Stimulated activated CD8-positive, alpha-beta memory T cell treated with anti-CD3 and anti-CD28 coated beads, Interleukin-7, amount 100 ng/mL, for 1 hour (primary cell): ENCODE data around the gene TNS3.

ENCODE experiments used
- DNase-seq, 2 donors: peaks; one replicate each; pipeline ENCODE4 v3.0.0-alpha.2; 2020; ENCODE audit warnings: low read depth in 2 of 2

The TNS3 gene

DNA sequence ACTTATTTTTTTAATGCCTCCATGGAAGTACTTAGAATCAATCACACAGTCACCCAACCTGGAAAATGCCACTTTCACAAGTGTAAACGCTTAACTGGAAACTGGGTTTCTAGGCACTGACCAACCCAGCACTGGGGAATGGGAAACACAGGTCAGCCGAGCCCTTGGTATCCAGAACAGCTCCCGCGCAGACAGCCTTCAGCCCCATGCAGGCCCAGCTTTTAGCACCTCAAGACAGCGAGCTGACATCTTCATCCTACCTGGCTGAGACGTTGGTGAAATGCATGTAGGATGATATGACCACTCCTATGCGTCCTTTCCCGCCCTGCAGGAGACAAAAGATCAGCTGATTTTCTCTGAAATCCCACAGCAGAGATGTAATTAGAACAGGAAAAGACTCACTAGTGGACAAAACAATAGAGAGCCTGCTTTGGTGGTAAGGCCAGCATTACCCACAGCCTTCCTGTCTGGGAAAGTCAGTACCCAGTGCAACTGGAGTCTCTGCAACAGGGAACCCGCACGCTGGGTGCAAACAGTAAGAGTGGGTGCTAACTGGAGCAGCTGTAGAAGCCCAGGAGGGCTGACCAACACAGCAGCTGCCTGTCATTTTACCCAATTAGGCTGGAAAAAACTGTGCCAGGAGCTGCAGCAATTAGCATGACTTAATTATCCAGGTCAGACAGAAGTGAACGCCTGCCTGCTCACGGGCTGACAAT lies 153.7 kb downstream of the TNS3 start:
- DNase-seq: no peak

DNA sequence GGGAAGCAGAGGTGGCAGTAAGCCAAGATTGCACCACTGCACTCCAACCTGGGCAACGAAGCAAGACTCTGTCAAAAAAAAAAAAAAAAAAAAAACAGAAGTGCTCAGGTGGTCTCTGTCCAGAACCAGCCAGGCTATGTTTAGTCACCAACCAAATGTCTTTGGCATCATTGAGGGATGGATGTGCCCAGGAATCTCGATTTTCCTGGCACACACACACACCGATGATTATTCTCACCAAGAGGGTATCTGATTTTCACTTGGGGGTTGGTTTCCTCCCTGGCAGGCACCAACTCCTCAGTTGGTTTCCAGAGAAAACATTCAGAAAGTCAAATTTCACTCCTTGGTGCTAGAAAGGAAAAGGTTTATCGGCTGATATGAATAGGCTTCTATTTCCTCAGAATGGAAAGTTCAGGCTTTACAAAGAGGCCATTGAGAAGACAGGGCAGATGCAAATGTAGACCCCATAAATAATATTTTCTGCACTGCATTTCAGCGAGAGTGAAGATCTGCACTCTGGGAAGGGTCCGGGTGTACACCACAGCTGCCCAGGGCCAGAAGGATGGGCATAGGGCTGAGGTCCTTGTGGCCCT lies 154.8 kb downstream of the TNS3 start:
- no peak for DNase-seq

DNA sequence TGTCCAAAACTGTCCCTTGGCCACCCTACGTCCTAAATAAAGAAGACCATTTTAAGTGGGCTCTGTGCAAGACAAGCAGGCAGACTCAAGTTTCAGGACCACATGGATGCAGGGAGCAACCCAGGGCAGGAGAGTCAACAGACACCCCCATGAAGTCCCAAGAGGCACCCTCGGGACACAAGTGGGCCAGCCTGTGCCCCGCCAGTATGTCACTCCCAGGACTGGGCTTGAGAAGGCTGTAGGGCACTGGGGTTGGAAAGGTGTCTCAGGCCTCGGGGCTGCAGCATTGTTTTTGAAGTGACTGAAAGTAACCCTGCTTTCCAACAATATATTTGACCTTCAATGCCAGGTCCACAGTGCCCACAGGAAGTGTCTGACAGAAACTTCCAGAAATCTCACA lies 157.4 kb downstream of the TNS3 start:
- DNase-seq: no peak

DNA sequence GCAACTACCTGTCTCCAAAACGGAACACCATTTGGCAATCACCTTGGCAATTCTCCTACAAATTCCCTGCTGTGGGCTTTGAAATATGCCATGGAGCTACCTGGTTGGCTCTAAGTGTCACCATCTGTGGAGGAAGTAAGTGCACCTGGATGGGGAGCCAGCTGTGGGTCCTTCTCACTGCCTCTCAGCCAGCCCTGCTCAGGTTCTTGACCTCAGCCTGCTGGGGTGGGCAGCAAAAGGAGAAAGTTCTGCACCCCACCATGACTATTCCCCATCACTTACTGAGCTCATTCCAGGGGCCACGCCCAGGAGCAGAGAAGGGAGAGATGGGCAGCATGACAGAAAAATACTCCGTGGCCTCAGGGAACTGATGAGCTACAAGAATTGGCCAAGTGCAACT lies 158.7 kb downstream of the TNS3 start:
- no peak for DNase-seq

DNA sequence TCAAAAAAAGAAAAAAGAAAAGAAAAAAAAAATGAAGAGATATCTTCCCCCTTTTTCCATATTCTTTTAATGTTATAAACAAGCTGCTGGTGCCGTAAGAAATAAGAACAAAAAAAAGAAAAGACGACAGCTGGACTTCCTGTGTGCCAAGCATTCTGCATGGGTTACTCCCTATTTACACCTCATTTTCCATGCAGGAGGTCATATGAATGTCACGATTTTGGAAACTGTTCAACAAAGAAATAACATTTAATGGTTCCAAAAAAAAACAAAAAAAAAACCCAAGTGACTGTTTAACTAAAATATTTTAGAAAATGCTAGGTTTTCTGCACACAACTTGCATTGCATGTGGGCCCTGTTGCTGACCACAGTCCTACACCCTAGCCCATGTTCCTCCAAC lies 159.3 kb downstream of the TNS3 start:
- no peak for DNase-seq

DNA sequence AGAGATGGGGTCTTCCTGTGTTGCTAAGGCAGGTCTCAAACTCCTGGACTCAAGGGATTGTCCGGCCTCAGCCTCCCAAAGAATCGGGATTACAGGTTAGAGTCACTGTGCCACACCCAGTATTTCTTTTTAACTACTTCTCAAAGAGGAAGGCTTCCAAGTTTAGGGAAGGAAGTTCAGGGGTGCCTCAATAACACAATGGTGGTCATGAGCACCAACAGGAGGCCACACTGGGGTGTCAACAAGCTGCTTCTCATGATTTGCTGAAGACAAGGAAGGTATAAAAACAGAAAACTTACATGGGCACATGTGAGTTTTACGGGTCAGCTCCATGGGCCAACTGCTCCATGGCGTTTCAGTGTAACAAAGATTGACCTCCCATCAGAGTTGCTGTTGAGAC lies 160.5 kb downstream of the TNS3 start:
- no peak for DNase-seq

DNA sequence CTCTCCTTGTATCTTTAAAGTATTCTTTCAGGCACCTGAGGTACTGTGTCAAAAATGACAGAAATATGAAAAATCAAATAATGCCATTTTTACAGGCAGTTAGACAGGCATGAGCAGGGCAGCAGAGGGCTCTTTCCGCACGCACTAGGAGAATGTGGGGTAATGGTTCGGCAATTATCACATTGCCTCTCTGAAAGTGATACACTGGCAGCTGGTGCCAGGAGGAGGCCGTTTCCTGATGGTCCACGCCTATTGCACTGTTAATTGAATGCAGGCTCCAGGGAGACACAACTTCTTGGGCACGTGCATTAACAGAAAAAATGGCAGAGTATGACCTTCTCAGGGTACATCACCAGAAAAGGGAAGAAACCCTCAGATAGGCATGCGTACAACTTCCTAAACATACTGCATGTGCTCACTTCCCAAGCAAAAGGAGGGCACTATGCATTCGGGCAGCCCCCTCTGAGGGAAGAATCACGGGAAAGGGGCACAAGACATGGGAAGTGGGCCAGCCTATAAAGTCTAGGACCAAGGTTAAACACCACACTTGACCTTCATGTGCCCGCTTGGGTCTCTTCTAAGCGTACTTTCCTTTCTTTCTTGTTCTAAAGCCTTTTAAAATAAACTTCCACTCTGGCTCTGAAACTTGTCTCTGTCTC lies 161.7 kb downstream of the TNS3 start:
- no peak for DNase-seq

DNA sequence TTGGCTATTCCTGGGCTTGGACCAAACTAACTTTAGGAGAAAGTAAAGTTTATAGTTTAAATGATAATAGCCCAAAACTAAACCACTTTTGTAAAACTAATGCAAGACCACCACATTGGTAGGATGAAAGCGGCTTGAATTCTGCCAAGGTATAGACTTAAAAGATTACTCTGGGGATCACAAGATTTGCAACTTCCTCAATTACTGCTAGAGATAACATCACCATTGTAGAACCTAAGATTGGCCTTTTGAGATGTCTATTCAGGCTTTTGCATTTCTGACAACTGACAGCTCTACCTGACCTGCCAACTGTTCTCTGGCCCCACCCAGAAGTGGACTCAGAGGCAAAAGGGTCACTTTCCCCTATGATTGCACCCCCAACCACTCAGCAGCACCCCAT lies 162.4 kb downstream of the TNS3 start:
- no peak for DNase-seq

DNA sequence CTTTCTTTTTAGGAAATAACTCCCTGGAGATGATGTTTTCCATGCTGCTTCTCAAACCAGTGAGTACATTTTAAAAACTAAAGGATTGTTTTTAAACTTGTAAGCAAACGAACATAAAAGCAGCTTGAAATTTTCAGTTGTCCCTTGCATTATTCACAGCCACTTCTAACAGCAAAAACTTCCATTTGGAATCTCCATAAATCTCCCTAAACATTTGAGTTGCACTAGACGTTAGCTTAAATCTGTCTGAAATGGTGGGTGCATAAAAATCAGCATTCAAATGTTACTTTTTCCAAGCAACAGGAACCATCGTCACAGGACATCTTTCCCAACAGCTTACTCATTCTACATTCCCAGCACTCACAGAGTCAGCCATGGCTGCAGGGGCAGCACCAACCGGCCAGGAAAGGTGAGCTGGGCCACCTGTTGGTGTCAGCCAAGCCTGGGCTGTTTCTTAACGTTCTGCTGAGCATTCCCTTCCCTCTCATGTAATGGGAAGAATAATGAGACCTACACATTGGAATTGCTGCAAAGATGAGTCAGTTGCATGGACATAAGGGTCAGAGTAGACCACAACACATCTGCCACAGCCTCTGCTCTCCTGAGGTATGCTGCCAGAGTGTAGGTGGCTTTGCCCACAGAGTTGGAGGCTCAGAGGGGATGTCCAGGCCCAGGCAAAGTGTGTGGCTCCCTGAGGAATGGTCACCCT lies 163.2 kb downstream of the TNS3 start:
- DNase-seq: no peak

DNA sequence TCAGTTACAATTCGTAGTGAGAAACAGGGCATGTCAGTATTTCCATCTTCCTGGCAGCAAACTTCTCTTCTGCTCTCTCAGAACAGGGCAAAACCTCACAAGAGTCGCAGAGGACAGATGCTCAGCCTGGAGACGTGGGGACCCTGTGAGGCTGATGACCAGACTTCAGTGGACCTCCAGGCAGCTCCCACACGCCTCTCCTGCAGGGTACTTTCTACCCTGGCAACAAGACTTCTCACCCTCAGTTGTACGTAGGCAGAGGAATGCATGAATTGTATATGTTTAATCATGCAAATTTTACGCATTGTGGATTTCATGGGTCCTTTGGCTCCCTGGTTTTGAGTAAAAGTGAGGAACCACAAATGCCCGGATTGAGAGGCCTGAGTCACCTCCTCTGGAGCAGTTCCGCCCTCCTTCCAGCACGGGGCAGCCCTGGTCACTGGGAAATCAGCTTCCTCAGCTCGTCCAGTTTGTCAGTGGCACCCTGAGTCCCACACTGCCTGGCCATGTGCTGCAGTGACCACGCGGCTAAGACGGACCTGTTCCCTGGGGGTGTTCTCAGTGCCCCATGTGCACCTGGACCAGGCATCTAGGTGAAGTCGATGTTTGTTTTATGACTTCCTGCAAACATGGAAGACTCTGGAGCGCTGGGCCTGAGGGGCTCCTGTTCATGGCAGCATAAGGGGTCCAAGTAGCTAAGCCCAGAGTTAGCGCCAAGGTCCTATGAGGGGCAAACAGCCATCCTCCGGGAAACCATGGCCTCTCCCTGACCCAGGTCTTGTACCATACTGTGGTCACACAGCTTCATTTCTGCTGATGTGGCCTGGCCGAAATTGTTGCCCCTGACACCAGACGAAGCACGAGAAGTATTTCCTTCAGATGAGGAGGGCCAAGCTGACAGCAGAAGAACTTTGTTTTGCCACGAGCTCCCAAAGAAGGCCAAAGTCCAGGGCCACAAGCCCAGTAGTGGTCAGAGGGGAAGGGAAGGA lies 165.1 kb downstream of the TNS3 start:
- DNase-seq: no peak

DNA sequence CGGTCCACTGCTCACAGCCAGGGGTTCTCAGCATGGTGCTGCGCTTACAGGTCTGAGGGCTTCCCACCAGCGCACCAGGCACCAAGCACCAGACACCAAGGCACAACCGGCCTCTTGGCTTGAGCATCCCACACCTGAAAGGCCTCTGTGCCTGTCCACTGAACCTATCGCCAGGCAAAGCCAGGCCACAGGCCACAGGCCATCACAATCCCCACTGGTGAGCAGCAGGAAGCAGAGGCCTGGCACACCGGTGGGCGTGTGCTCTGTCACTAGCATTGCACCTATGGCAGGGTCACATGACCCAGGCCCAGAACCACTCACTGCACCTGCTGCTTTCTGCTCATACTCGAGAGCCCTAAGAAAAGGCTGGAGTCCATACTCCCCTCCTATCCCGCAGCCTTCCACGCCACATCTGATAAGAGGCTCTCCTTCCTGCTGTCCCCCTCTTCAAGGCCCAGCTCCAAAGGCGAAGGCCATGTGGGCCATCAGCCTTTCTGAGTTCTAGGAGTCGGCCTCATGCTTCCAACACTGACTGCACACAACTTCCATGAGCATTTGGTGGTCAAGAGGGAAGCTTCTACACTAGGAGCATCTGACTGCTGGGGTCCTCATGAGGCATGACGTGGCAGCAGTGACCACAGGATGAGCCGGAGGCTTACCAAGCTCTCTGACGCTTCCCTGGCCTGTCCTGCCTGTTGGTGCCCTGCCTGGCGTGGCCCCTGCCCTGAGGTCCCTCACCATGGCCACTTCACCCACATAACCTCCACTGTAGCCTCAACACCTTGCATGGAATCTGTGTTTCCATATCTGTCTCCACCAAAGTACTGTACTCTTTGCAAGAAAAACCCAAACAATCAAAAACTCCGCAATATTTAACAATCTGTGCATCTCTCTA lies 166.3 kb downstream of the TNS3 start:
- DNase-seq: no peak

DNA sequence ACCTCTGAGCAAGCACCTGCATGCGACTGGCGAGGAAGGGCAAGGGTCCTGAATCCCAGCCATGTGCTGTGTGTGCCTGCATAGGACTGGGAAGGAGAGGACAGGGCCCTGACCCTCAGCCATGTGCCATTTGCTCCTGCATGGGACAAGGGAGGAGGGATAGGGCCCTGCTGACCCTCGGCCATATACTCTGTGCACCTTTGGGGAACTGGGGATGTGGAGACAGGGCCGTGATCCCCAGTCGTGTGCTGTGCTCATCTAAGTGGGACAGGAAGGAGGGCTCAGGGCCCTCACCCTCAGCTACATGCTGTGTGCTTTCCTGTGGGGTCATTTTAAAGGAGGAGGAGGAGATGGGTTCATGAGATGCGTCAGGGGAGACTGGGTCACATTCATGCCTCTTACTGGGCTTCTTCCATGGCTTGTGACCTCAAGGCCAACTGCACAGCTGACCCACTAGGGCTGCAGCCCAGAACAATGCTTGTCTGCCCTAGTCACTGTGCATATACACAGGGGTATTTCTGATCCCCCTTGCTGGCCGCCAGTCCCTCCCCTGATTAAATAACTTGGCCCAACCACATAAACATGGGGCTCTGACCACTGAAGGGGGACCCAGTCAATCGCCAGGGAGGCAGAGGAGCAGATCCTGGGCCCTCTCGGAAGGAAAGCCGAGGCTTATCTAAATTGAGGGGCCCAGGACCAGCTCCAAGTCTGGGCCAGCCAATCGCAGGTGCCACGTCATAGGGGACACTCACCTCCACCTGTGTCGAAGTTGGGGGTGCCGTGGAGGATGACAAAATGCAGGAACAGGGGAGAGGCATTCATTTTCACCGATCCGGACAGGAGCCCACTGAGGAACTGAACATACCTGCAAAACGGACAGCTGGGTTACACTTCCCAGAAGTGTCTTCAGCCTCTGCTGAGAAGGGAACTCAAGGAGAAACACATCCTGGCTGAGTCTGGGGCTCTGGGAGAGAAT lies 167.3 kb downstream of the TNS3 start:
- no peak for DNase-seq

DNA sequence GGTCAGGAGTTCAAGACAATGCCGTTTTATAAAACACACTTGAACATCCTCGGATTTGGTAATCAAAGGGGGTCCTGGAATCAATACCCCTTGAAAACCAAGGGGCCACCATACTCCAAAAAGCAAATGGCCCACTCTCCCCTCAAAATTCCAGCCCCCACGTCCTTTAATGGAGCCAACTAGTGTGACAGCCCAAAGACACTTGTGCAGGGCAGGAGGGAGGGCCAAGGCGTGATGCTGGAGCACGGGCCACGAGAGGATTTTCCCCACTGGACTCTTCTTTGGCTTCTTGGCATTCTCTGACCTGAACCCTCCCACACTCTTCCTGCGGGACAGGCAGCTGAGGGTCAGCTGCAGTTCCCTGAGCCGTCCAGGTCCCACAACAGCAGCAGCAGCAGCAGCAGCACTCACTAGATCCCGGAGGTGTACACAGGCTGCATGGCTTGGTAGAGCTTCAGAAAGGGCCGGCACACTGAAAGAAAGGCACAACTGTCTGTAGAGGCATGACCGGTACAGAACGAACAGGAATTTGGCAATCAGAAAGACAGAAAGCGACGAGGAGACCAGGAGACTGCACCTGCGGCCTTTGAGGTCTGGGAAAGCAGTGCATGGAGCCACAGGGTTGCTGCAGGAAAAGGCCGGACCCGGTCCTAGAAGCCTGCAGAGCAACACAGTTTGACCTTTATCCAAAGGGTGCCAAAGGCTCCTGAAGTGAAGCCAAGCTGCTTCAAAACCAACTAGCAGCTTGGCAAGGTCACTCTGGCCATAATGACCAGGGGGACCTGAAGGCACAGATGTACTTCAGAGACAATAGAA lies 168.2 kb downstream of the TNS3 start:
- DNase-seq: no peak

DNA sequence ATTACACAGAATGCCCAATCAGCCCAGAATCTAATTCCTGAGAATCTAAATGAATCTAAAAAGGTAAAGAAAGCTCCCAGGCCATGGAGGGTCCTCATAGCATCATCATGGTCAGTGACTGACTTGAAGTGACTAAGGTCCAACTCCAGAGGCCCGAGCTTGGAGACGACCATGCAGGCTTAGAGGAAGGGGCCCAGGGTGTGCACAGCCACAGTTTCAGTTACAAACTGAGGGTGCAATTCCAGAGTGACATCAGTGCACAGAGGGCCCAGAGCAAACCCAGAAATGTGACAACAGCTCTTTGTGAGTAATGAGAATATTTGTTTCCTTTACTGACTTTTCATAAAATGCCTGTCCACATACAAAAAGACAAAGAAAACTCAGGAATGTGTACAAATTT lies 170.0 kb downstream of the TNS3 start:
- no peak for DNase-seq

DNA sequence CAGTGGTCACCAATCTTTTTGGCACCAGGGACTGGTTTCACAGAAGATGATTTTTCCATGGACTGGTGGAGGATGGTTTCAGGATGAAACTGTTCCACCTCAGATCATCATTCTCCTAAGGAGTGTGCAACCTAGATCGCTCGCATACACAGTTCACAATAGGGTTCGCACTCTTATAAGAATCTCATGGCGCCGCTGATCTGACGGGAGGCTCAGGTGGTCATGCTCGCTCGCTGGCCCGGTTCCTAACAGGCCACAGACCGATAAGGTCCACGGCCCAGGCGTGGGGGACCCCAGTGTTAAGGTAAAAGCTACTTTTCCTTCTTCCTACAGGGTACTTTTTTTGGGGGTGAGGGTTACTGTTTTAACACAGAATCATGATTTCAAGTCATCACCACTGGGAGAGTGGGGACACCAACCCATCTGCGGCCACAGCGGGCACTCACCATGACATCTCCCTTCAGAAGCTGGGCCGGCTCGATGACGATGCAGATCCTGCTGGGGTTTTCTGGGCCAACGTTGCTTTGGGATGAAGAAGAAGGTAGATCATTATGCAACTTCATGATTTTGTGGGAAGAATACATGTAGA lies 170.5 kb downstream of the TNS3 start:
- no peak for DNase-seq

DNA sequence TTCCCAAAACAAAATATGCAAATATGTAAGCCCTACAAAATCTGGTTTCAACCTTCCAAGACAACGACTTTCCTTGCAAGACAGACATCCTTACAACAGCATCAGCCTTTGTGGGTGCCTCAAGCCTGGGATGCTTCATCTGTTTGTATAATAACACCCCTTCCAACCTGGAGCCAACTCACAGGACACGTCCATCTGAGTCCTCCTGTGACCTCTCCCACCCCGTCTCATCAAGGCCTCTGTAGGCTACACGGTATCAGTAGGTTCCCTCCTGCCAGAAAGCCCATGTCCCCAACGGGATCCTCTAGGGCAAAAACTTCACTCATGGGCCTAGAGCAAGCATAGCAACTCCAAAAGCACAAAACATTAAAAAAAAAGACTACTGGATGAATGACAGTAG lies 173.2 kb downstream of the TNS3 start:
- DNase-seq: no peak

DNA sequence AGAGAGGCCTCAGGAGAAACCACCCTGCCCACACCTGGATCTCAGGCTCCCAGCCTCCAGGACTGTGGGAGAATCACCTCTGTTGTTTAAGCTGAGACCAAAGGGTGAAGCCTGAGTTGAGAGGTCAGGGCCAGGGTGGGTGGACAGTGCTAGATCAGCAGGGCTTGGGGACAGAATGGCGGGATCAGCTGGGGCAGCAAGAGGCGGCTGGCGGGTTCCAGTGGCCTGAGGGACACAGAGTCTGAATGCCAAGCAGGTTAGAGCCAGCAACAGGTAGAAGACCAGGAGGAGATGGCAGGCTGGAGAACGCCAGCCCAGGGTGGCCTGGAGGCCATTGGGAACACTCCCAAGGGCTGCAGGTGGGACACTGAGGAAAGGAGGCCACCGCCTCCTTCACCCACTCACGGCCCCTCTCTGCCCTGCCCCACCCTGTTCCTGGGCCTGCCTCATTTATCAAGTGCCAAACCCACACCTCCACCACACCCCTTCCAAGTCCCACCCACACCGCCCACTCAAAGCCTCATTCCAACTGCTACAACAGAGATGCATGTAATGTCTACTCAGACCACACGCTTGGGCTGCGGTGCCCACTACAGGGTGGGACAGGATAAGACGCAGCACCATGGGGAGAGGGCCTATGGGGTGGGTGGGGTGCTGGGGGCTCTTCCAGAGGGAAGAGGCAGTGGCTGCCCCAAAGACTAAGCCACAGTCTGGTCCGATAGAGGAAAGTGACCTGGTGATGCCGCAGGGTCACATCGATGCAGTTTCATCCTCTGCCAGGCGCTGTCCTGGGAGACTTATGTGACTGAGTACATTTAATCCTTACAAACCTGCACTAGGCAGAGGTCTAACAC lies 173.9 kb downstream of the TNS3 start:
- no peak for DNase-seq
